GM23338 (cell line): ENCODE results near the gene PAPPA2. TPM values are rescaled to one million over a fixed set of nuclear protein-coding genes. Genes with fewer than 3 reads are reported as not detected.

Experiments
- ATAC-seq: fragments of 200-7000 bp; cut with Tn5 transposase; 3 replicates; pipeline ENCODE4 v1.9.1; 2020
- DNase-seq: peaks from one replicate; pipeline ENCODE4 v3.0.0-alpha.2; 2015; ENCODE audit warnings: low spot score
- H2AFZ ChIP-seq: fragments of 200-600 bp; sonication (generic); 2 replicates; pipeline ENCODE4 v1.8.0; 2016; ENCODE audit warnings: antibody characterized with exemption, mild to moderate bottlenecking, moderate library complexity
- H3F3A ChIP-seq: fragments of 200-600 bp; sonication (generic); replicated peaks from 2 replicates; pipeline ENCODE4 v1.8.0; 2017; ENCODE audit warnings: antibody characterized with exemption, mixed run types, low read depth
- H3K27ac ChIP-seq: fragments of 200-600 bp; sonication (generic); 2 replicates; pipeline ENCODE4 v1.6.1; 2016; ENCODE audit warnings: low read depth
- H3K27me3 ChIP-seq: fragments of 200-600 bp; sonication (generic); 2 replicates; pipeline ENCODE4 v1.8.0; 2016; ENCODE audit warnings: mild to moderate bottlenecking, mixed run types, moderate library complexity; ENCODE audit not compliant: insufficient read depth
- H3K36me3 ChIP-seq: fragments of 200-600 bp; sonication (generic); 2 replicates; pipeline ENCODE4 v1.8.0; 2016; ENCODE audit warnings: mild to moderate bottlenecking; ENCODE audit not compliant: insufficient read depth
- H3K4me1 ChIP-seq: fragments of 200-600 bp; sonication (generic); 2 replicates; pipeline ENCODE4 v1.8.0; 2016; ENCODE audit warnings: mild to moderate bottlenecking, moderate library complexity; ENCODE audit not compliant: insufficient read depth
- H3K4me2 ChIP-seq: fragments of 200-600 bp; sonication (generic); 2 replicates; pipeline ENCODE4 v1.7.1; 2017; ENCODE audit warnings: mixed run types
- H3K4me3 ChIP-seq: fragments of 200-600 bp; sonication (generic); 2 replicates; pipeline ENCODE4 v1.6.1; 2016; ENCODE audit warnings: mixed run types
- H3K79me2 ChIP-seq: fragments of 200-600 bp; sonication (generic); replicated peaks from 2 replicates; pipeline ENCODE4 v1.8.0; 2017; ENCODE audit warnings: mild to moderate bottlenecking; ENCODE audit not compliant: insufficient read depth
- H3K9me2 ChIP-seq: fragments of 200-600 bp; sonication (generic); 2 replicates; pipeline ENCODE4 v1.8.0; 2017; ENCODE audit not compliant: insufficient read depth
- H4K20me1 ChIP-seq: fragments of 200-600 bp; sonication (generic); replicated peaks from 2 replicates; pipeline ENCODE4 v1.8.0; 2017; ENCODE audit warnings: mild to moderate bottlenecking; ENCODE audit not compliant: insufficient read depth
- H3K27ac Mint-ChIP-seq: 2 replicates; pipeline ENCODE4 v1.8.0; 2020; ENCODE audit warnings: inconsistent platforms, mild to moderate bottlenecking, moderate library complexity, mixed read lengths
- H3K27me3 Mint-ChIP-seq: 3 replicates; pipeline ENCODE4 v1.8.0; 2022; ENCODE audit warnings: low read depth, mild to moderate bottlenecking, moderate library complexity, mixed read lengths, inconsistent platforms; ENCODE audit not compliant: insufficient read depth, poor library complexity
- H3K36me3 Mint-ChIP-seq: 3 replicates; pipeline ENCODE4 v1.8.0; 2021; ENCODE audit warnings: low read depth, mild to moderate bottlenecking, inconsistent platforms, moderate library complexity, mixed read lengths
- H3K4me1 Mint-ChIP-seq: 3 replicates; pipeline ENCODE4 v1.8.0; 2020; ENCODE audit warnings: mild to moderate bottlenecking, inconsistent platforms, mixed read lengths
- H3K4me3 Mint-ChIP-seq: 3 replicates; pipeline ENCODE4 v1.8.0; 2021; ENCODE audit warnings: moderate library complexity, mild to moderate bottlenecking, inconsistent platforms, mixed read lengths
- H3K9me3 Mint-ChIP-seq: 3 replicates; pipeline ENCODE4 v1.8.0; 2020; ENCODE audit warnings: moderate library complexity, mild to moderate bottlenecking, inconsistent platforms, mixed read lengths
- CREB1 ChIP-seq: fragments of 250-450 bp; sonication (Bioruptor Pico); IDR thresholded peaks from 2 replicates; pipeline ENCODE4 v1.5.0; 2020; ENCODE audit warnings: low read depth, mild to moderate bottlenecking, moderate library complexity
- CTCF ChIP-seq, 2 experiments: fragments of 200-600 bp in 1 of 2; sonication (generic) in 1 of 2; conservative IDR thresholded peaks; 2 replicates each; pipeline versions ENCODE4 v1.5.1 to v1.6.1; 2016 to 2017; ENCODE audit warnings: antibody characterized with exemption in 2 of 2, low read depth in 2 of 2, mild to moderate bottlenecking in 2 of 2, moderate library complexity in 1 of 2
- ETS1 ChIP-seq: IDR thresholded peaks from 2 replicates; pipeline ENCODE4 v1.6.1; 2016; ENCODE audit warnings: antibody characterized with exemption
- EZH2 ChIP-seq: fragments of 200-600 bp; sonication (generic); IDR thresholded peaks from one replicate; pipeline ENCODE4 v1.8.0; 2017; ENCODE audit warnings: antibody characterized with exemption, mild to moderate bottlenecking, low read depth; ENCODE audit not compliant: unreplicated experiment
- EZH2phosphoT487 ChIP-seq: fragments of 200-600 bp; sonication (generic); IDR thresholded peaks from one replicate; pipeline ENCODE4 v1.8.1; 2018; ENCODE audit warnings: antibody characterized with exemption; ENCODE audit not compliant: unreplicated experiment
- JUNB ChIP-seq: IDR thresholded peaks from one replicate; pipeline ENCODE4 v1.6.1; 2016; ENCODE audit warnings: antibody characterized with exemption; ENCODE audit not compliant: unreplicated experiment
- NANOG ChIP-seq: IDR thresholded peaks from 2 replicates; pipeline ENCODE4 v1.6.1; 2016; ENCODE audit warnings: antibody characterized with exemption, borderline replicate concordance
- POLR2AphosphoS5 ChIP-seq: IDR thresholded peaks from 2 replicates; pipeline ENCODE4 v1.6.1; 2016; ENCODE audit warnings: antibody characterized with exemption, low read depth
- REST ChIP-seq: IDR thresholded peaks from one replicate; pipeline ENCODE4 v1.6.1; 2018; ENCODE audit warnings: antibody characterized with exemption; ENCODE audit not compliant: unreplicated experiment
- STAT1 ChIP-seq: IDR thresholded peaks from one replicate; pipeline ENCODE4 v1.6.1; 2016; ENCODE audit warnings: antibody characterized with exemption; ENCODE audit not compliant: unreplicated experiment
- ZNF114 ChIP-seq: fragments of 250-450 bp; sonication (Bioruptor Pico); IDR thresholded peaks from 2 replicates; pipeline ENCODE4 v1.5.0; 2020; ENCODE audit warnings: mild to moderate bottlenecking, moderate library complexity
- ZNF331 ChIP-seq: fragments of 250-450 bp; sonication (Bioruptor Pico); IDR thresholded peaks from 2 replicates; pipeline ENCODE4 v1.5.0; 2020; ENCODE audit warnings: low read depth, mild to moderate bottlenecking, moderate library complexity
- polyA plus RNA-seq: library from polyadenylated mRNA; unstranded; fragments of >200 nt; fragmentation: Nextera tagmentation; extraction: Ambion mirVana; gene quantifications from 2 replicates; pipeline ENCODE4 v1.2.1, GENCODE V29; 2016
- total RNA-seq: library from RNA; depleted of rRNA; stranded (reverse); fragments of >200 nt; shearing (Covaris generic); gene quantifications from 2 replicates; pipeline ENCODE4 v1.2.3, GENCODE V29; 2014

Gene PAPPA2
- total and polyA plus RNA-seq, 2 experiments from 2014 or later = 1.4 to 1.7 TPM

GRCh38 chr1:176469450-176470010 lies 6.6 kb downstream of the PAPPA2 start:
- no peaks in the 10 kb centered on the region for H3K4me1 ChIP-seq
- H3K4me3 ChIP-seq = no peak overlapping the region
- H3K79me2 ChIP-seq = no peaks in the 10 kb centered on the region
- ATAC-seq (no peak), DNase-seq (no peak)
- Mint-ChIP-seq H3K4me1 (no peaks in the 10 kb centered on the region), H3K27me3 (no peaks in the 10 kb centered on the region), H3K4me3 (no peak overlapping the region), H3K9me3 (no peaks in the 10 kb centered on the region), H3K27ac (no peak overlapping the region), H3K36me3 (no peaks in the 10 kb centered on the region)
- no peaks in the 10 kb centered on the region for H3K9me2 ChIP-seq
- no peak overlapping the region for H2AFZ ChIP-seq
- H4K20me1 ChIP-seq = no peaks in the 10 kb centered on the region
- no peak overlapping the region for H3K4me2 ChIP-seq
- no peaks in the 10 kb centered on the region for H3F3A ChIP-seq
- no peak overlapping the region for H3K27ac ChIP-seq
- no peaks in the 10 kb centered on the region for H3K27me3 ChIP-seq
- TF ChIP-seq POLR2AphosphoS5 (no peak), ZNF331 (CRISPR knock-in tag) (no peak), REST (no peak), CREB1 (CRISPR knock-in tag) (no peak), ZNF114 (CRISPR knock-in tag) (no peak), EZH2 (no peak), NANOG (no peak), EZH2phosphoT487 (no peak), ETS1 (no peak), JUNB (no peak)
- no peaks in the 10 kb centered on the region for H3K36me3 ChIP-seq

- H3K79me2 ChIP-seq = no peaks in the 10 kb centered on the region
- Mint-ChIP-seq H3K36me3 (no peaks in the 10 kb centered on the region), H3K4me3 (no peak overlapping the region), H3K4me1 (no peaks in the 10 kb centered on the region), H3K27ac (no peak overlapping the region), H3K27me3 (no peaks in the 10 kb centered on the region), H3K9me3 (no peaks in the 10 kb centered on the region)
- H2AFZ ChIP-seq = no peak overlapping the region
- H3K4me3 ChIP-seq = no peak overlapping the region
- no peak for DNase-seq
- H3K36me3 ChIP-seq = no peaks in the 10 kb centered on the region
- no peaks in the 10 kb centered on the region for H3F3A ChIP-seq
- no peaks in the 10 kb centered on the region for H3K9me2 ChIP-seq
- H3K4me2 ChIP-seq = no peak overlapping the region
- H3K27ac ChIP-seq = no peak overlapping the region
- no peaks in the 10 kb centered on the region for H3K27me3 ChIP-seq
- ATAC-seq = no peak
- H4K20me1 ChIP-seq = no peaks in the 10 kb centered on the region
- H3K4me1 ChIP-seq = no peaks in the 10 kb centered on the region
- no peak for TF ChIP-seq REST
- TF ChIP-seq STAT1 = no peak
- TF ChIP-seq CTCF (conservative IDR thresholded peaks at IDR 0.05; ENCODE audit: low read depth in 2 of 2) = no peak
Observed at GRCh38 chr1:176471338-176472121, 8.6 kb downstream of the PAPPA2 start.
